HCT116 (cell line): ENCODE results near the gene ESPN.

Experiments used
- ATF3 ChIP-seq: IDR thresholded peaks from 2 replicates; pipeline ENCODE4 v1.6.1; 2012
- CTCF ChIP-seq, 3 experiments: fragments of 200-600 bp in 1 of 3; sonication (generic) in 1 of 3; IDR thresholded peaks in 2 of 3; conservative IDR thresholded peaks in 1 of 3; 2 replicates each; pipeline ENCODE4 v1.5.1; 2012 to 2017; ENCODE audit warnings: low read depth in 2 of 3, low read length in 2 of 3, antibody characterized with exemption in 1 of 3, borderline replicate concordance in 1 of 3, control low read depth in 1 of 3, mild to moderate bottlenecking in 1 of 3, mixed read lengths in 1 of 3, mixed run types in 1 of 3, moderate library complexity in 1 of 3; ENCODE audit not compliant: insufficient read depth in 1 of 3
- EZH2 ChIP-seq: fragments of 200-600 bp; sonication (generic); IDR thresholded peaks from 2 replicates; pipeline ENCODE4 v1.6.1; 2017; ENCODE audit warnings: antibody characterized with exemption, mixed run types
- EZH2phosphoT487 ChIP-seq: fragments of 200-600 bp; IDR thresholded peaks from 2 replicates; pipeline ENCODE4 v1.6.1; 2018; ENCODE audit warnings: antibody characterized with exemption, borderline replicate concordance
- MAX ChIP-seq: IDR thresholded peaks from 2 replicates; pipeline ENCODE4 v1.6.1; 2012
- POLR2A ChIP-seq: IDR thresholded peaks from 2 replicates; pipeline ENCODE4 v1.7.0; 2011; ENCODE audit warnings: borderline replicate concordance; ENCODE audit not compliant: insufficient read depth, insufficient read length; ENCODE audit errors: extremely low read depth
- POLR2AphosphoS5 ChIP-seq: IDR thresholded peaks from 2 replicates; pipeline ENCODE4 v1.6.1; 2011; ENCODE audit warnings: mild to moderate bottlenecking, low read depth, low read length, moderate library complexity
- RAD21 ChIP-seq: IDR thresholded peaks from 2 replicates; pipeline ENCODE4 v1.6.1; 2012; ENCODE audit warnings: low read depth, mild to moderate bottlenecking
- REST ChIP-seq: IDR thresholded peaks from 2 replicates; pipeline ENCODE4 v1.6.1; 2012; ENCODE audit warnings: low read depth
- TCF7L2 ChIP-seq: IDR thresholded peaks from 2 replicates; pipeline ENCODE4 v1.7.0; 2011; ENCODE audit warnings: borderline replicate concordance, inconsistent platforms; ENCODE audit not compliant: insufficient read depth, insufficient read length; ENCODE audit errors: extremely low read depth
- YY1 ChIP-seq: IDR thresholded peaks from 2 replicates; pipeline ENCODE4 v1.6.1; 2011; ENCODE audit warnings: low read length, low read depth, moderate library complexity, mild to moderate bottlenecking; ENCODE audit not compliant: insufficient replicate concordance; ENCODE audit errors: extremely low read depth

GRCh38 chr1:6380037-6380436, 44.5 kb upstream of the ESPN start:
- TF ChIP-seq CTCF (IDR thresholded peaks at IDR 0.05 in 2 of 3, conservative IDR thresholded peaks at IDR 0.05 in 1 of 3; ENCODE audit: borderline replicate concordance in 1 of 3, insufficient read depth in 1 of 3, low read depth in 2 of 3, low read length in 2 of 3), result no peak
- TF ChIP-seq EZH2, result no peak
- no peak for TF ChIP-seq POLR2A
- TF ChIP-seq YY1, result no peak
- no peak for TF ChIP-seq POLR2AphosphoS5
- TF ChIP-seq REST, result no peak
- TF ChIP-seq RAD21, result no peak
- no peak for TF ChIP-seq MAX
- no peak for TF ChIP-seq ATF3
- no peak for TF ChIP-seq EZH2phosphoT487
- TF ChIP-seq TCF7L2, result no peak
